ENCODE results near the gene AKR1D1.
"Not testable (repeated sequence)": the region's sequence is repeated elsewhere in the genome, so short reads cannot be mapped to it uniquely, and the experiment has no call there.

The AKR1D1 gene

GRCh38 chr7:138074121-138074520 lies 2.1 kb upstream of the AKR1D1 start:
- DNase-seq (ENCODE audit: low read depth in 2 of 2): no peak
- no peak for TF ChIP-seq CTCF (IDR thresholded peaks at IDR 0.05; ENCODE audit: low read depth, low read length)
- no peak overlapping the region for H3K4me3 ChIP-seq (replicated peaks in 1 of 2; ENCODE audit: low read depth in 2 of 2, low read length in 2 of 2)

GRCh38 chr7:138074540-138074939 lies 1.7 kb upstream of the AKR1D1 start:
- no peak for DNase-seq (ENCODE audit: low read depth in 2 of 2)
- H3K4me3 ChIP-seq (replicated peaks in 1 of 2; ENCODE audit: low read depth in 2 of 2, low read length in 2 of 2): no peak overlapping the region
- TF ChIP-seq CTCF (IDR thresholded peaks at IDR 0.05; ENCODE audit: low read depth, low read length): no peak

GRCh38 chr7:138075350-138075749 lies 909 bp upstream of the AKR1D1 start:
- H3K4me3 ChIP-seq (replicated peaks in 1 of 2; ENCODE audit: low read depth in 2 of 2, low read length in 2 of 2): no peak overlapping the region
- no peak for DNase-seq (ENCODE audit: low read depth in 2 of 2)
- TF ChIP-seq CTCF (IDR thresholded peaks at IDR 0.05; ENCODE audit: low read depth, low read length): no peak

- not testable (repeated sequence) for DNase-seq (ENCODE audit: low read depth in 2 of 2); H3K4me3 ChIP-seq (replicated peaks in 1 of 2; ENCODE audit: low read depth in 2 of 2, low read length in 2 of 2)
Measured at GRCh38 chr7:138075786-138076185, 473 bp upstream of the AKR1D1 start.

GRCh38 chr7:138077809-138078208 lies 1.6 kb downstream of the AKR1D1 start:
- H3K4me3 ChIP-seq (replicated peaks in 1 of 2; ENCODE audit: low read depth in 2 of 2, low read length in 2 of 2): no peak overlapping the region
- peak in 1 of 2 donors; percentile 36 for DNase-seq (ENCODE audit: low read depth in 2 of 2)
- no peak for TF ChIP-seq CTCF (IDR thresholded peaks at IDR 0.05; ENCODE audit: low read depth, low read length)

- TF ChIP-seq CTCF (IDR thresholded peaks at IDR 0.05; ENCODE audit: low read depth, low read length): no peak
- no peak overlapping the region for H3K4me3 ChIP-seq (replicated peaks in 1 of 2; ENCODE audit: low read depth in 2 of 2, low read length in 2 of 2)
- no peak for DNase-seq (ENCODE audit: low read depth in 2 of 2)
Measured at GRCh38 chr7:138079137-138079536, 2.9 kb downstream of the AKR1D1 start.

- no peak overlapping the region for H3K4me3 ChIP-seq (replicated peaks in 1 of 2; ENCODE audit: low read depth in 2 of 2, low read length in 2 of 2)
Measured at GRCh38 chr7:138081868-138082267, 5.6 kb downstream of the AKR1D1 start.

More at GRCh38 chr7:138081868-138082267, 5.6 kb downstream of the AKR1D1 start:
- no peak for DNase-seq (ENCODE audit: low read depth in 2 of 2)
- TF ChIP-seq CTCF (IDR thresholded peaks at IDR 0.05; ENCODE audit: low read depth, low read length): no peak

All from cardiac fibroblast (primary cell).